Measurements from ENCODE around the gene CLUH.

DNA sequence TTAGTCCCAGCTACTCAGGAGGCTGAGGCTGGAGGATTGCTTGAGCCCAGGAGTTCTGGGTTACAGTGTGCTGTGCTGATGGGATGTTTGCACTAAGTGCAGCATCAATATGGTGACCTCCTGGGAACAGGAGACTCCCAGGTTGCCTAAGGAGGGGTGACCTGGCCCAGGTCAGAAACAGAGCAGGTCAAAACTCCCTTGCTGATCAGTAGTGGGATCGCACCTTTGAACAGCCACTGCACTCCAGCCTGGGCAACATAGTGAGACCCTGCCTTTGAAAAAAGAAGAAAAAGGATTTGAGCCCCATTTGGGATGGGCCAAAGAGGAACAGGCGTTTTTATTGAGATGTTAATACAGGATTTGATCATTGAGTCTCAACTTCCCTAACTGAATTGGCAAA lies 30.6 kb downstream of the CLUH start:
- TF ChIP-seq CTCF (IDR thresholded peaks at IDR 0.05; ENCODE audit: low read depth, low read length) (no peak), EZH2phosphoT487 (IDR thresholded peaks at IDR 0.05; ENCODE audit: low read depth) (no peak)
